Omental fat pad (tissue), 4 donors: ENCODE data around the gene EDEM1. TPM values are rescaled to one million over a fixed set of nuclear protein-coding genes. Genes with fewer than 3 reads are reported as not detected.
A peak's percentile ranks its signal among the peaks of the same experiment; 100 is the strongest.

Experiments used
- ATAC-seq: fragments of 150-250 bp; one replicate; pipeline ENCODE4 v1.9.1; 2016; ENCODE audit warnings: mild to moderate bottlenecking, moderate library complexity; ENCODE audit not compliant: low FRiP score
- DNase-seq: peaks from one replicate; pipeline ENCODE4 v3.0.0-alpha.2; 2019; ENCODE audit warnings: low spot score
- CTCF ChIP-seq, 3 donors: fragments of 450-650 bp; IDR thresholded peaks; one replicate each; pipeline ENCODE4 v1.5.1; 2016 to 2017; ENCODE audit warnings: antibody characterized with exemption in 3 of 3, mild to moderate bottlenecking in 3 of 3, moderate library complexity in 2 of 3
- total RNA-seq, 4 donors: library from RNA; depleted of rRNA; stranded (reverse); fragments of >200 nt; gene quantifications; one replicate each; pipeline ENCODE4 v1.1.0, GENCODE V29; 2016

Gene EDEM1
- total RNA-seq, 4 donors from 2014 or later, result 32.7 to 69.4 (median 49.9) TPM

- no peak for ATAC-seq
- no peak for TF ChIP-seq CTCF (IDR thresholded peaks at IDR 0.05)
Measured at GRCh38 chr3:5194341-5194740, 6.8 kb downstream of the EDEM1 start.

GRCh38 chr3:5194801-5195509, 7.4 kb downstream of the EDEM1 start:
- DNase-seq, result no peak
- peak; percentile 69 for ATAC-seq
- TF ChIP-seq CTCF (IDR thresholded peaks at IDR 0.05), result no peak

More at GRCh38 chr3:5194341-5194740, 6.8 kb downstream of the EDEM1 start:
- no peak for DNase-seq

- DNase-seq (no peak), ATAC-seq (no peak)
- TF ChIP-seq CTCF (IDR thresholded peaks at IDR 0.05), result no peak
Measured at GRCh38 chr3:5195605-5196004, 8.1 kb downstream of the EDEM1 start.

- no peak for TF ChIP-seq CTCF (IDR thresholded peaks at IDR 0.05)
- ATAC-seq, result peak; percentile 64
Measured at GRCh38 chr3:5197022-5197421, 9.5 kb downstream of the EDEM1 start.

GRCh38 chr3:5197470-5198312, 10.2 kb downstream of the EDEM1 start:
- ATAC-seq (no peak), DNase-seq (no peak)
- no peak for TF ChIP-seq CTCF (IDR thresholded peaks at IDR 0.05)

More at GRCh38 chr3:5197022-5197421, 9.5 kb downstream of the EDEM1 start:
- DNase-seq, result no peak

- no peak for ATAC-seq
- TF ChIP-seq CTCF (IDR thresholded peaks at IDR 0.05), result no peak
- no peak for DNase-seq
Measured at GRCh38 chr3:5198313-5198677, 10.8 kb downstream of the EDEM1 start.
